Bronchial epithelial cell (primary cell): ENCODE results near the gene PDE1C. TPM values are rescaled to one million over a fixed set of nuclear protein-coding genes. Genes with fewer than 3 reads are reported as not detected.

Experiments
- DNase-seq: peaks from one replicate; pipeline ENCODE4 v3.0.0-alpha.2; 2010; ENCODE audit warnings: low read depth
- FAIRE-seq: peaks from 2 replicates; lab custom pipeline; 2011; peaks lifted over from hg19 to GRCh38; lab: Jason Lieb, UNC
- H3K27me3 ChIP-seq: 2 replicates; pipeline ENCODE4 v1.5.1; 2011; ENCODE audit warnings: low read length; ENCODE audit not compliant: control insufficient read depth, insufficient read depth
- H3K36me3 ChIP-seq: 2 replicates; pipeline ENCODE4 v1.5.1; 2011; ENCODE audit warnings: low read length; ENCODE audit not compliant: control insufficient read depth, insufficient read depth
- H3K4me3 ChIP-seq: 2 replicates; pipeline ENCODE4 v1.5.1; 2011; ENCODE audit warnings: mild to moderate bottlenecking, low read depth, low read length, control low read depth
- CTCF ChIP-seq: IDR thresholded peaks from 2 replicates; pipeline ENCODE4 v1.5.1; 2011; ENCODE audit warnings: mild to moderate bottlenecking, moderate library complexity, low read length, control low read depth, inconsistent platforms; ENCODE audit not compliant: insufficient read depth, severe bottlenecking
- total RNA-seq: library from RNA; depleted of rRNA; stranded (reverse); fragments of >200 nt; gene quantifications from 2 replicates; pipeline ENCODE4 v1.2.1, GENCODE V29; 2014

Gene PDE1C
- total RNA-seq, 1 donor from 2014 or later = not detected

GRCh38 chr7:32061346-32061745 is 8.9 kb downstream of the PDE1C start:
- TF ChIP-seq CTCF = no peak
- FAIRE-seq = no peak
- H3K27me3 ChIP-seq = no peaks in the 10 kb centered on the region

GRCh38 chr7:32059289-32060011 is 10.8 kb downstream of the PDE1C start:
- Histone ChIP-seq H3K36me3 (no peaks in the 10 kb centered on the region), H3K4me3 (no peak overlapping the region), H3K27me3 (no peaks in the 10 kb centered on the region)
- FAIRE-seq (no peak), DNase-seq (no peak)
- TF ChIP-seq CTCF = no peak

More at GRCh38 chr7:32061346-32061745, 8.9 kb downstream of the PDE1C start:
- H3K36me3 ChIP-seq = no peaks in the 10 kb centered on the region
- H3K4me3 ChIP-seq = no peak overlapping the region
- no peak for DNase-seq

- Histone ChIP-seq H3K4me3 (no peak overlapping the region), H3K36me3 (no peaks in the 10 kb centered on the region), H3K27me3 (no peaks in the 10 kb centered on the region)
- TF ChIP-seq CTCF = no peak
- DNase-seq (no peak), FAIRE-seq (no peak)
Observed at GRCh38 chr7:32058002-32058401, 12.2 kb downstream of the PDE1C start.

- no peak for TF ChIP-seq CTCF
- no peak for DNase-seq
- no peak for FAIRE-seq
- H3K27me3 ChIP-seq = no peaks in the 10 kb centered on the region
- no peak overlapping the region for H3K4me3 ChIP-seq
- no peaks in the 10 kb centered on the region for H3K36me3 ChIP-seq
Observed at GRCh38 chr7:32056767-32057166, 13.4 kb downstream of the PDE1C start.

- FAIRE-seq = no peak
- TF ChIP-seq CTCF = no peak
- Histone ChIP-seq H3K4me3 (no peak overlapping the region), H3K27me3 (no peaks in the 10 kb centered on the region), H3K36me3 (no peaks in the 10 kb centered on the region)
- no peak for DNase-seq
Observed at GRCh38 chr7:32053204-32053603, 17.0 kb downstream of the PDE1C start.

- FAIRE-seq (no peak), DNase-seq (no peak)
- H3K27me3 ChIP-seq = no peaks in the 10 kb centered on the region
- no peaks in the 10 kb centered on the region for H3K36me3 ChIP-seq
- H3K4me3 ChIP-seq = no peak overlapping the region
- no peak for TF ChIP-seq CTCF
Observed at GRCh38 chr7:32051128-32051527, 19.1 kb downstream of the PDE1C start.
